GM12865 (cell line): Measurements from ENCODE around the gene ZSCAN5A.

ENCODE experiments used
- DNase-seq: peaks from one replicate; pipeline ENCODE4 v3.0.0; 2010; ENCODE audit warnings: low read depth
- H3K4me3 ChIP-seq: 2 replicates; pipeline ENCODE4 v1.5.1; 2011; ENCODE audit warnings: mild to moderate bottlenecking, low read depth, low read length, control low read depth
- TF ChIP-seq, protein P1 (sequence below): IDR thresholded peaks from 2 replicates; pipeline ENCODE4 v1.5.1; 2011; ENCODE audit warnings: low read length, control low read depth, low read depth, inconsistent platforms; ENCODE audit not compliant: insufficient read depth; ENCODE audit errors: missing control alignments

The ZSCAN5A gene

GRCh38 chr19:56324436-56324835, 9.8 kb upstream of the ZSCAN5A start:
- TF ChIP-seq, protein P1, sequence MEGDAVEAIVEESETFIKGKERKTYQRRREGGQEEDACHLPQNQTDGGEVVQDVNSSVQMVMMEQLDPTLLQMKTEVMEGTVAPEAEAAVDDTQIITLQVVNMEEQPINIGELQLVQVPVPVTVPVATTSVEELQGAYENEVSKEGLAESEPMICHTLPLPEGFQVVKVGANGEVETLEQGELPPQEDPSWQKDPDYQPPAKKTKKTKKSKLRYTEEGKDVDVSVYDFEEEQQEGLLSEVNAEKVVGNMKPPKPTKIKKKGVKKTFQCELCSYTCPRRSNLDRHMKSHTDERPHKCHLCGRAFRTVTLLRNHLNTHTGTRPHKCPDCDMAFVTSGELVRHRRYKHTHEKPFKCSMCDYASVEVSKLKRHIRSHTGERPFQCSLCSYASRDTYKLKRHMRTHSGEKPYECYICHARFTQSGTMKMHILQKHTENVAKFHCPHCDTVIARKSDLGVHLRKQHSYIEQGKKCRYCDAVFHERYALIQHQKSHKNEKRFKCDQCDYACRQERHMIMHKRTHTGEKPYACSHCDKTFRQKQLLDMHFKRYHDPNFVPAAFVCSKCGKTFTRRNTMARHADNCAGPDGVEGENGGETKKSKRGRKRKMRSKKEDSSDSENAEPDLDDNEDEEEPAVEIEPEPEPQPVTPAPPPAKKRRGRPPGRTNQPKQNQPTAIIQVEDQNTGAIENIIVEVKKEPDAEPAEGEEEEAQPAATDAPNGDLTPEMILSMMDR = no peak
- H3K4me3 ChIP-seq = no peak overlapping the region
- no peak for DNase-seq

GRCh38 chr19:56321989-56322440, 7.4 kb upstream of the ZSCAN5A start:
- DNase-seq = no peak
- TF ChIP-seq, protein P1 = no peak
- no peak overlapping the region for H3K4me3 ChIP-seq

DNA sequence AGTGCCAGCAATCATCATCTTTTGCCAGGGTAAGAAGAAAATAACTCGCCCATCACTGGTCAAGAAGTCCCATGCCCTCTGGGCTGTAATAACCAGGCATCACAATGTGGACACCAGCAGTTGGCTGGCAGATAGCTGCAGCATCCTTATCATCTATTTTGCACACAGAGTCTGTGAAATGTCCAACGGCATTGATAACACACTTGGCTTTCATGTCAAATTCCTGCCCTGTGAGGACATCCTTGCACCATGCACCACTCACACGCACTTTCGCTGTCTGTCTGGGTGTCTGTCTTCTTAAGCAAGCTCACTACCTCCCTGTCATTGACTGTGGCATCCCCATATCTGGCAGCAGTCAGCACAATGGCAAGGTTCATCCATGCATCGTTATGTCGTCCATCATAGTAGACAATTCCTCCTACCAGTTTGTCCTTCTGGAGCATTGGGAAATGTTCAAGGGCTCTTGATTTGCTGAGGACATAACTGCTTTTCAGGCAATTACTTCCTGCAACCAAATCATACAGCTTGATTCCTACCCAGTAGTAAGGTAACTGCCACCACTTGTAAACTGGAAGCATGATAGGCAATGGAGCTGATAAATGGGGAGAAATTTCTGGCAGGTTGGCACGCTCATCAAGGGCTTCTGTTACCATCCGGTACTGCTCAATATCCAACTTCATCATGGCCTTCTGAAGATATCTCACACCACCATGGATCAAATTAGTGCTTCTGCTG, 6.8 kb upstream of the ZSCAN5A start:
- DNase-seq = no peak

DNA sequence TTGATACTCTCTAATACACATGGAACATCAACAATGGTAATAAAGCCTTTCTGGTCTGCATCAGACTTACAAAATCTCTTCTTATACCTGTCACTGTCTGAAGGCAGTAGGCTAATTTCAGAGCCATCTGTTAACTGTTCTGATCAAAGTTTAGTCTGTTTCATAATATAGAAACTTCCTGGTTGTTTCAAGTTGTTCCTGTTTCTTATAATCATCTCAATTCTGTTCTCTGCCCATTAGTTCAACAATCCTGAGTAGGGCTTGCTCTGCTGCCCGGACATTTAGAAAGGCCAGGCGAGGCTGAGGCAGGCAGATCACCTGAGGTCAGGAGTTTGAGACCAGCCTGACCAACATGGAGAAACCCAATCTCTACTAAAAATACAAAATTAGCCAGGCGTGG, 5.4 kb upstream of the ZSCAN5A start:
- no peak overlapping the region for H3K4me3 ChIP-seq
- TF ChIP-seq, protein P1 = no peak
- DNase-seq = no peak

More for the DNA sequence above, 6.8 kb upstream of the ZSCAN5A start:
- TF ChIP-seq, protein P1 = no peak
- H3K4me3 ChIP-seq = no peak overlapping the region

DNA sequence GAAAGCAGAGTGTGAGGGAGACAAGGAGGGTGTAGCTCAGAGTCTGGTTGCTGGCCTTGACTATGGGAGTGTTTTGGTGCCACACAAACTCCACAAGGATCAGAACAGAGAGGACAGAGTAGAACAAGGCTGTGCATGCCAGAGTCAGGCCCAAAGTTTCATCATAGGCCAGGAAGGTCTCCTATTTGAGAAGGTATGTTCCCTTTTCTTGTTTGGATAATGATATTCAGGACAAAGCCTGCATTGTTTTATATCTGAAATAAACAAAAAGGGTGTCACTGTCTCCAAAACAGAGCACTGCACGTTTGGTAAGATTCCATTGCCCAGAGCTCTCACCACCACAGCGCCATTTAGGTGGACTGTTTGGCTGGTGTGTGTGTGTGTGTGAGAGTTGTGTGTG, 3.1 kb upstream of the ZSCAN5A start:
- no peak for DNase-seq
- H3K4me3 ChIP-seq = no peak overlapping the region
- TF ChIP-seq, protein P1 = no peak

- no peak overlapping the region for H3K4me3 ChIP-seq
- DNase-seq = no peak
These were observed 2.1 kb upstream of the ZSCAN5A start for GRCh38 chr19:56316728-56317127.

More at GRCh38 chr19:56316728-56317127, 2.1 kb upstream of the ZSCAN5A start:
- TF ChIP-seq, protein P1 = no peak
